PC-3 (cell line): Measurements from ENCODE around the gene CIDEB.

Source experiments
- EZH2 ChIP-seq: fragments of 300-600 bp; sonication (generic); IDR thresholded peaks from one replicate; pipeline ENCODE4 v1.6.1; 2017; ENCODE audit warnings: antibody characterized with exemption, mild to moderate bottlenecking, low read length; ENCODE audit not compliant: unreplicated experiment
- EZH2phosphoT487 ChIP-seq: fragments of 300-600 bp; sonication (generic); IDR thresholded peaks from 2 replicates; pipeline ENCODE4 v1.6.1; 2018; ENCODE audit warnings: mild to moderate bottlenecking, antibody characterized with exemption, low read length, borderline replicate concordance
- TF ChIP-seq, protein P1 (sequence below): fragments of 300-600 bp; sonication (generic); conservative IDR thresholded peaks from 2 replicates; pipeline ENCODE4 v1.5.1; 2017; ENCODE audit warnings: antibody characterized with exemption, low read depth, mild to moderate bottlenecking, low read length

DNA sequence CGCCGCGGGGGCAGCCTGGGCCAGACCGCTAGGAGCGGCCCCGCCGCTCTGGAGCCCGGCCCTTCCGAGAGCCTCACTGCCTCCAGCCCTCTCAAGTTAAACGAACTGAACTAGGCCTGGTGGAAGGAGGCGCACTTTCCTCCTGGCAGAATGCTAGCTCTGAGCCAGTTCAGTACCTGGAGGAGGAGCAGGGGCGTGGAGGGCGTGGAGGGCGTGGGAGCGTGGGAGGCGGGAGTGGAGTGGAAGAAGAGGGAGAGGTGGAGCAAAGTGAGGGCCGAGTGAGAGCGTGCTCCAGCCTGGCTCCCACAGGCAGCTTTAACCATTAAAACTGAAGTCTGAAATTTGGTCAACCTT is 8.8 kb upstream of the CIDEB start:
- TF ChIP-seq, protein P1, sequence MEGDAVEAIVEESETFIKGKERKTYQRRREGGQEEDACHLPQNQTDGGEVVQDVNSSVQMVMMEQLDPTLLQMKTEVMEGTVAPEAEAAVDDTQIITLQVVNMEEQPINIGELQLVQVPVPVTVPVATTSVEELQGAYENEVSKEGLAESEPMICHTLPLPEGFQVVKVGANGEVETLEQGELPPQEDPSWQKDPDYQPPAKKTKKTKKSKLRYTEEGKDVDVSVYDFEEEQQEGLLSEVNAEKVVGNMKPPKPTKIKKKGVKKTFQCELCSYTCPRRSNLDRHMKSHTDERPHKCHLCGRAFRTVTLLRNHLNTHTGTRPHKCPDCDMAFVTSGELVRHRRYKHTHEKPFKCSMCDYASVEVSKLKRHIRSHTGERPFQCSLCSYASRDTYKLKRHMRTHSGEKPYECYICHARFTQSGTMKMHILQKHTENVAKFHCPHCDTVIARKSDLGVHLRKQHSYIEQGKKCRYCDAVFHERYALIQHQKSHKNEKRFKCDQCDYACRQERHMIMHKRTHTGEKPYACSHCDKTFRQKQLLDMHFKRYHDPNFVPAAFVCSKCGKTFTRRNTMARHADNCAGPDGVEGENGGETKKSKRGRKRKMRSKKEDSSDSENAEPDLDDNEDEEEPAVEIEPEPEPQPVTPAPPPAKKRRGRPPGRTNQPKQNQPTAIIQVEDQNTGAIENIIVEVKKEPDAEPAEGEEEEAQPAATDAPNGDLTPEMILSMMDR, result no peak
- TF ChIP-seq EZH2phosphoT487, result no peak
- TF ChIP-seq EZH2, result no peak
